CD4-positive, alpha-beta T cell (primary cell): ENCODE results near the gene SFT2D3. TPM values are rescaled to one million over a fixed set of nuclear protein-coding genes. Genes with fewer than 3 reads are reported as not detected.
A peak's percentile ranks its signal among the peaks of the same experiment; 100 is the strongest.

Experiments
- ATAC-seq: fragments of 200-7000 bp; cut with Tn5 transposase; one replicate; pipeline ENCODE4 v1.10.0; 2022; ENCODE audit warnings: mild to moderate bottlenecking; ENCODE audit not compliant: poor library complexity
- CTCF ChIA-PET: fragments of 350-600 bp; sonication (Branson Sonifier 250); formaldehyde crosslinking; loops from one replicate; lab custom pipeline; 2021; ENCODE audit warnings: antibody characterized with exemption, inconsistent platforms; lab: Charles Lee
- POLR2A ChIA-PET: fragments of 350-600 bp; sonication (Branson Sonifier 250); formaldehyde crosslinking; loops from one replicate; lab custom pipeline; 2021; ENCODE audit warnings: antibody characterized with exemption, inconsistent platforms; lab: Charles Lee
- DNase-seq, 14 experiments: peaks; one replicate each; pipeline ENCODE4 v3.0.0-alpha.2; 2013 to 2020; ENCODE audit warnings: mixed read lengths in 2 of 14
- H3K27ac ChIP-seq, 2 donors: one replicate each; pipeline versions ENCODE4 v1.5.1 to v1.7.0; 2013; ENCODE audit warnings: low read length in 2 of 2, low read depth in 1 of 2, mild to moderate bottlenecking in 1 of 2
- H3K27me3 ChIP-seq, 2 experiments: 1 replicate in 1 of 2; 2 replicates in 1 of 2; pipeline versions ENCODE4 v1.6.1 to v1.7.0; 2013; ENCODE audit warnings: low read length in 2 of 2, control low read depth in 1 of 2, mild to moderate bottlenecking in 1 of 2, moderate library complexity in 1 of 2; ENCODE audit not compliant: insufficient read depth in 2 of 2, control insufficient read depth in 1 of 2
- H3K36me3 ChIP-seq: one replicate; pipeline ENCODE4 v1.6.1; 2013; ENCODE audit warnings: low read length, control low read depth; ENCODE audit not compliant: insufficient read depth
- H3K4me1 ChIP-seq: one replicate; pipeline ENCODE4 v1.6.1; 2013; ENCODE audit warnings: low read length, control low read depth; ENCODE audit not compliant: insufficient read depth
- H3K4me3 ChIP-seq: one replicate; pipeline ENCODE4 v1.5.1; 2013; ENCODE audit warnings: mild to moderate bottlenecking, low read length, moderate library complexity
- H3K9me3 ChIP-seq, 2 experiments: 1 replicate in 1 of 2; 2 replicates in 1 of 2; pipeline versions ENCODE4 v1.6.1 to v1.7.0; 2013; ENCODE audit warnings: low read length in 2 of 2, mild to moderate bottlenecking in 2 of 2, control low read depth in 1 of 2, moderate library complexity in 1 of 2; ENCODE audit not compliant: control insufficient read depth in 1 of 2, insufficient read depth in 1 of 2
- H3K27ac Mint-ChIP-seq: one replicate; pipeline ENCODE4 v1.8.0; 2020; ENCODE audit warnings: mixed read lengths
- H3K27me3 Mint-ChIP-seq: one replicate; pipeline ENCODE4 v1.8.0; 2021; ENCODE audit warnings: mixed read lengths
- H3K36me3 Mint-ChIP-seq: one replicate; pipeline ENCODE4 v1.8.0; 2021; ENCODE audit warnings: low read depth, mixed read lengths
- H3K4me1 Mint-ChIP-seq: one replicate; pipeline ENCODE4 v1.8.0; 2021; ENCODE audit warnings: low read depth, mixed read lengths
- H3K4me3 Mint-ChIP-seq: one replicate; pipeline ENCODE4 v1.8.0; 2020; ENCODE audit warnings: mild to moderate bottlenecking, mixed read lengths
- H3K9me3 Mint-ChIP-seq: one replicate; pipeline ENCODE4 v1.8.0; 2020; ENCODE audit warnings: mixed read lengths
- CTCF ChIP-seq: fragments of 200-600 bp; IDR thresholded peaks from one replicate; pipeline ENCODE4 v1.8.0; 2022; ENCODE audit warnings: antibody characterized with exemption, mild to moderate bottlenecking
- intact Hi-C, 2 experiments: fragments of 100-400 bp; cut with DNase I in 1 of 2; cut with micrococcal nuclease in 1 of 2; formaldehyde crosslinking; loops; one replicate each; pipeline versions ENCODE4 v1.15.1 to v1.9.0; 2023 to 2025; cut with DNase I, micrococcal nuclease
- total RNA-seq, 174 experiments: library from RNA in 2 of 174; stranded (reverse) in 2 of 174; gene quantifications; one replicate each; pipeline ENCODE4 v1.2.3 and lab custom pipeline; 2021 to 2026

The SFT2D3 gene
- total RNA-seq, 2 experiments from 2014 or later: 8.5 to 8.9 TPM

- Histone ChIP-seq H3K27ac (no peak overlapping the region), H3K9me3 (peaks cover 0 to 8% of the 10 kb centered on the region in 2 experiments), H3K4me3 (peak overlapping the region; percentile 6), H3K36me3 (no peaks in the 10 kb centered on the region), H3K27me3 (peaks cover 43 to 50% of the 10 kb centered on the region in 2 experiments), H3K4me1 (peaks cover 15% of the 10 kb centered on the region)
- intact Hi-C loops: no loop called here
- Mint-ChIP-seq H3K27me3 (peaks cover 79% of the 10 kb centered on the region), H3K4me1 (peaks cover 9% of the 10 kb centered on the region), H3K9me3 (no peaks in the 10 kb centered on the region), H3K4me3 (peak overlapping the region; percentile 79), H3K36me3 (no peaks in the 10 kb centered on the region), H3K27ac (no peak overlapping the region)
- ChIA-PET POLR2A (interaction anchor here (0.7 to 2.0 kb wide), 3 partner anchors 27 to 80 kb away, joined by 3 to 10 read pairs (median 3); partner anchors contain the start of gene SFT2D3), CTCF (interaction anchor here (1.2 kb wide), 1 partner anchor 25 kb away, joined by 3 read pairs; no protein-coding TSS in a partner anchor)
- ATAC-seq (peak; percentile 49), DNase-seq (peak in 4 of 14 experiments; percentile 16 to 33 (median 28))
- no peak for TF ChIP-seq CTCF
Observed at GRCh38 chr2:127674241-127675209, 26.8 kb upstream of the SFT2D3 start.

DNA sequence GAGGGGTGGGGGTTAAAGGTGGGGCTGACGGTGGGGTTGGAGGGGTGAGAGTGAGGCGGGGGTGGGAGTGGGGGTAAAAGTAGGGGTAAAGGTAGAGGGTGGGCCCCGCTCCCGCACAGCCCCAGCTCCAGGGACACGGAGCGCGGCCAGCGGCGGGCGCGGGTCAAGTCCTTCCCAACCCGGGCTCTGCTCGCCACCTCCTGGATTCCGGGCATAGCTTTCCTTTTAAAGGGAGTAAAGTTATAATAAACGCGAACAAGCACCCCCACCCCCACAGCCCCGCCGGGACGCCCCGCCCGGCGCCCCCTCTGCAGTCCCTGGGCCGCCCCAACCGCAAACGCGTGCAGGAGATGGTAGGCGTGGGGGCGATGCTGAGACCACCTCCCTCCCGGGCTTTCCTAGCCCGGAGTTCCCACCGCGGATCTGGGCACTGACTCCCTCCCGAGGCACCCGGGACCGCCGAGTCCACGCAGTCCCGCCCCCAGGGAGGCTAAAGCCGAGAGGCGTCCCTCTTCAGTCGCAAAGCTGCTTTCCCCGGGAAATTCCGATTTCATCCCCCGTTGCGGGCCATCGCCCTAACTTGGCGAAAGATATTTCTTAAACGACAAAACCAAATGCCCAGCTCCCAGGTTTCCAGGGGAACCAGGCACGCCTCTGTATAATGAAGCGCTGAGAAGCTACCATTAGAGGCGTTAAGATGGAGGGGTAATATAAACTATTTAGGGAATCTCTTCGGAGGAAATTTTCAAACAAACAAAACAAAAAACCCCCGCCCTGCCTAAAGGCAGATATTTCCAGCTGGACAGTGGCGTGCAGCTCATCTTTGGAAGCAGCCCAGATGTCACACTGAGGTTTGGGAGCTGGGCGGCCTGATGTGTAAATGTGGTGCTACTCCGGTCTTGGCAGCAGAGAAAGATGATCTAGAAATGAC is 25.7 kb upstream of the SFT2D3 start, which contains the start of gene LIMS2:
LIMS2 (minus strand) TSS at position 200 of the 931 bp plus-strand sequence. CDS start 506 bp downstream, outside the sequence.
- no peak within 1 kb of the TSS for H3K27ac ChIP-seq
- no peaks in the 10 kb centered on the region for H3K9me3 Mint-ChIP-seq
- H3K27me3 ChIP-seq: peaks cover 41 to 42% of the 10 kb centered on the region in 2 experiments
- no peaks in the 10 kb centered on the region for H3K36me3 ChIP-seq
- intact Hi-C loops: no loop called here
- peak within 1 kb of the TSS; percentile 6 for H3K4me3 ChIP-seq
- H3K27ac Mint-ChIP-seq: no peak within 1 kb of the TSS
- peak within 1 kb of the TSS; percentile 81 for H3K4me3 Mint-ChIP-seq
- peaks cover 9% of the 10 kb centered on the region for H3K4me1 Mint-ChIP-seq
- TF ChIP-seq CTCF: no peak
- H3K4me1 ChIP-seq: peaks cover 15% of the 10 kb centered on the region
- DNase-seq: peak in 2 of 14 experiments; percentile 20 to 32
- no peak for ATAC-seq
- peaks cover 68% of the 10 kb centered on the region for H3K27me3 Mint-ChIP-seq
- H3K9me3 ChIP-seq: peaks cover 0 to 8% of the 10 kb centered on the region in 2 experiments
- ChIA-PET CTCF (interaction anchor here (1.2 kb wide), 1 partner anchor 26 kb away, joined by 3 read pairs; no protein-coding TSS in a partner anchor), POLR2A (interaction anchor here (1.0 to 2.0 kb wide), 2 partner anchors 26 to 30 kb away, joined by 3 to 10 read pairs; partner anchors contain the start of gene SFT2D3)
- no peaks in the 10 kb centered on the region for H3K36me3 Mint-ChIP-seq

DNA sequence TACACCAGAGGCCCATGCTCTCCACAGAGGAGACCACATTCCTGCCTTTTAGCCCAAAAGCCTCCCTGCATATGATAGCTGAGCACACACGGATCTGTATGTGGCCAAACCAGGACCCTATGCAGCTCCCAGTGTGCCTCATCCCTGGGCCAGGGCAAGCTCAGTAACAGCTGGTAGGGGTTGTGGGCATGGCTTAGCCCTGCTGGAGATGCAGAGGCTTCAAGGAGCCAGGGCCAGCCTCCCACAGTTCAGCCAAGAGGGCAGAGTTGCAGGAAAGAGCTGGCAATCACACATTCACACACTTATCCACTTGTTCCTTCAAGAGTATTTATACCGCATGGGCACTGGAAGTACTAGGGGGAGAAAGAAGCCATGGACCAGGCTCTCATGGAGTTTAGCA is 24.4 kb upstream of the SFT2D3 start:
- Mint-ChIP-seq H3K36me3 (no peaks in the 10 kb centered on the region), H3K4me1 (peaks cover 9% of the 10 kb centered on the region), H3K9me3 (no peaks in the 10 kb centered on the region), H3K27me3 (peaks cover 62% of the 10 kb centered on the region), H3K4me3 (no peak overlapping the region), H3K27ac (no peak overlapping the region)
- H3K4me1 ChIP-seq: peaks cover 18% of the 10 kb centered on the region
- H3K27ac ChIP-seq: no peak overlapping the region
- ATAC-seq: no peak
- peaks cover 40 to 41% of the 10 kb centered on the region in 2 experiments for H3K27me3 ChIP-seq
- intact Hi-C loops: no loop called here
- no peak overlapping the region for H3K4me3 ChIP-seq
- no peak for TF ChIP-seq CTCF
- ChIA-PET CTCF (no interaction called here), POLR2A (no interaction called here)
- H3K9me3 ChIP-seq: peaks cover 0 to 8% of the 10 kb centered on the region in 2 experiments
- no peaks in the 10 kb centered on the region for H3K36me3 ChIP-seq
- DNase-seq: no peak
